GM21390 (cell line): ENCODE results near the gene TMEM207.

Source experiments
- ATAC-seq: cut with Tn5 transposase; IDR thresholded peaks from one replicate; pipeline ENCODE4 v1.9.1; 2021; ENCODE audit not compliant: unreplicated experiment

Gene TMEM207

GRCh38 chr3:190444576-190445145 is 5.0 kb downstream of the TMEM207 start:
- no peak for ATAC-seq

GRCh38 chr3:190444006-190444405 is 5.7 kb downstream of the TMEM207 start:
- no peak for ATAC-seq

GRCh38 chr3:190443257-190443656 is 6.4 kb downstream of the TMEM207 start:
- no peak for ATAC-seq

GRCh38 chr3:190442240-190442639 is 7.5 kb downstream of the TMEM207 start:
- ATAC-seq: no peak

GRCh38 chr3:190436331-190436730 is 13.4 kb downstream of the TMEM207 start:
- ATAC-seq: no peak

- ATAC-seq: no peak
These were observed 14.1 kb downstream of the TMEM207 start for GRCh38 chr3:190435618-190436017.

- no peak for ATAC-seq
These were observed 16.1 kb downstream of the TMEM207 start for GRCh38 chr3:190433626-190434025.

- no peak for ATAC-seq
These were observed 17.5 kb downstream of the TMEM207 start for GRCh38 chr3:190432216-190432615.

- no peak for ATAC-seq
These were observed 18.8 kb downstream of the TMEM207 start for GRCh38 chr3:190430906-190431305.

- no peak for ATAC-seq
These were observed 20.0 kb downstream of the TMEM207 start for GRCh38 chr3:190429681-190430080.

GRCh38 chr3:190426806-190427507 is 22.7 kb downstream of the TMEM207 start:
- ATAC-seq: no peak

GRCh38 chr3:190425833-190426232 is 23.9 kb downstream of the TMEM207 start:
- no peak for ATAC-seq

- ATAC-seq: peak; percentile 73
These were observed 24.9 kb downstream of the TMEM207 start for GRCh38 chr3:190424478-190425439.

GRCh38 chr3:190424108-190424477 is 25.6 kb downstream of the TMEM207 start:
- no peak for ATAC-seq

- no peak for ATAC-seq
These were observed 35.4 kb downstream of the TMEM207 start for GRCh38 chr3:190414297-190414696.

- no peak for ATAC-seq
These were observed 45.0 kb downstream of the TMEM207 start for GRCh38 chr3:190404715-190405114.

GRCh38 chr3:190401963-190402362 is 47.7 kb downstream of the TMEM207 start:
- no peak for ATAC-seq

GRCh38 chr3:190399677-190400076 is 50.0 kb downstream of the TMEM207 start:
- no peak for ATAC-seq

GRCh38 chr3:190397889-190398288 is 51.8 kb downstream of the TMEM207 start:
- no peak for ATAC-seq

- no peak for ATAC-seq
These were observed 53.7 kb downstream of the TMEM207 start for GRCh38 chr3:190396001-190396400.

GRCh38 chr3:190388703-190389102 is 61.0 kb downstream of the TMEM207 start:
- ATAC-seq: no peak
